Neuron (in vitro differentiated cells): ENCODE measurements around the gene ZNF423.

ENCODE experiments used
- H2AFZ ChIP-seq: one replicate; pipeline ENCODE4 v1.6.1; 2013; ENCODE audit warnings: low read depth, mild to moderate bottlenecking, inconsistent platforms, low read length, moderate library complexity
- H3K27me3 ChIP-seq: one replicate; pipeline ENCODE4 v1.6.1; 2013; ENCODE audit warnings: low read length; ENCODE audit not compliant: insufficient read depth
- H3K36me3 ChIP-seq: one replicate; pipeline ENCODE4 v1.6.1; 2013; ENCODE audit warnings: low read length; ENCODE audit not compliant: insufficient read depth
- H3K4me1 ChIP-seq: one replicate; pipeline ENCODE4 v1.6.1; 2013; ENCODE audit warnings: low read length; ENCODE audit not compliant: insufficient read depth
- H3K4me3 ChIP-seq: 2 replicates; pipeline ENCODE4 v1.5.1; 2013; ENCODE audit warnings: mild to moderate bottlenecking, low read length, moderate library complexity
- H3K9me3 ChIP-seq: one replicate; pipeline ENCODE4 v1.6.1; 2013; ENCODE audit warnings: low read length

Gene ZNF423

GRCh38 chr16:49544828-49545227, 311.1 kb downstream of the ZNF423 start:
- Histone ChIP-seq H3K4me3 (no peak overlapping the region), H3K4me1 (peaks cover 26% of the 10 kb centered on the region), H3K27me3 (no peaks in the 10 kb centered on the region), H2AFZ (no peak overlapping the region), H3K9me3 (no peaks in the 10 kb centered on the region), H3K36me3 (no peaks in the 10 kb centered on the region)

GRCh38 chr16:49543631-49543946, 312.3 kb downstream of the ZNF423 start:
- H2AFZ ChIP-seq = no peak overlapping the region
- no peaks in the 10 kb centered on the region for H3K27me3 ChIP-seq
- H3K9me3 ChIP-seq = no peaks in the 10 kb centered on the region
- peaks cover 26% of the 10 kb centered on the region for H3K4me1 ChIP-seq
- no peak overlapping the region for H3K4me3 ChIP-seq
- no peaks in the 10 kb centered on the region for H3K36me3 ChIP-seq

GRCh38 chr16:49542946-49543630, 312.8 kb downstream of the ZNF423 start:
- H3K4me1 ChIP-seq = peaks cover 23% of the 10 kb centered on the region
- no peaks in the 10 kb centered on the region for H3K36me3 ChIP-seq
- no peaks in the 10 kb centered on the region for H3K27me3 ChIP-seq
- no peaks in the 10 kb centered on the region for H3K9me3 ChIP-seq
- no peak overlapping the region for H3K4me3 ChIP-seq
- no peak overlapping the region for H2AFZ ChIP-seq

- peaks cover 16% of the 10 kb centered on the region for H3K4me1 ChIP-seq
- H3K9me3 ChIP-seq = no peaks in the 10 kb centered on the region
- no peak overlapping the region for H2AFZ ChIP-seq
- no peaks in the 10 kb centered on the region for H3K36me3 ChIP-seq
- no peaks in the 10 kb centered on the region for H3K27me3 ChIP-seq
- no peak overlapping the region for H3K4me3 ChIP-seq
These were observed 313.5 kb downstream of the ZNF423 start for GRCh38 chr16:49542391-49542891.

GRCh38 chr16:49540836-49541235, 315.1 kb downstream of the ZNF423 start:
- Histone ChIP-seq H3K4me3 (no peak overlapping the region), H3K4me1 (peaks cover 10% of the 10 kb centered on the region), H2AFZ (no peak overlapping the region), H3K36me3 (no peaks in the 10 kb centered on the region), H3K9me3 (no peaks in the 10 kb centered on the region), H3K27me3 (no peaks in the 10 kb centered on the region)

- no peak overlapping the region for H2AFZ ChIP-seq
- no peaks in the 10 kb centered on the region for H3K27me3 ChIP-seq
- peaks cover 10% of the 10 kb centered on the region for H3K4me1 ChIP-seq
- H3K36me3 ChIP-seq = no peaks in the 10 kb centered on the region
- H3K4me3 ChIP-seq = no peak overlapping the region
- H3K9me3 ChIP-seq = no peaks in the 10 kb centered on the region
These were observed 316.2 kb downstream of the ZNF423 start for GRCh38 chr16:49539758-49540157.

GRCh38 chr16:49537924-49538459, 317.9 kb downstream of the ZNF423 start:
- no peaks in the 10 kb centered on the region for H3K36me3 ChIP-seq
- no peaks in the 10 kb centered on the region for H3K9me3 ChIP-seq
- H2AFZ ChIP-seq = no peak overlapping the region
- H3K4me1 ChIP-seq = peaks cover 11% of the 10 kb centered on the region
- no peak overlapping the region for H3K4me3 ChIP-seq
- no peaks in the 10 kb centered on the region for H3K27me3 ChIP-seq

- Histone ChIP-seq H3K9me3 (no peaks in the 10 kb centered on the region), H3K27me3 (no peaks in the 10 kb centered on the region), H3K4me1 (peaks cover 33% of the 10 kb centered on the region), H3K36me3 (no peaks in the 10 kb centered on the region), H2AFZ (no peak overlapping the region), H3K4me3 (no peak overlapping the region)
These were observed 320.9 kb downstream of the ZNF423 start for GRCh38 chr16:49534901-49535610.

GRCh38 chr16:49533422-49533821, 322.5 kb downstream of the ZNF423 start:
- Histone ChIP-seq H3K4me3 (no peak overlapping the region), H3K27me3 (no peaks in the 10 kb centered on the region), H3K4me1 (peaks cover 50% of the 10 kb centered on the region), H2AFZ (no peak overlapping the region), H3K36me3 (no peaks in the 10 kb centered on the region), H3K9me3 (no peaks in the 10 kb centered on the region)

GRCh38 chr16:49532873-49533272, 323.0 kb downstream of the ZNF423 start:
- peaks cover 53% of the 10 kb centered on the region for H3K4me1 ChIP-seq
- H3K27me3 ChIP-seq = no peaks in the 10 kb centered on the region
- H3K4me3 ChIP-seq = no peak overlapping the region
- no peaks in the 10 kb centered on the region for H3K36me3 ChIP-seq
- H2AFZ ChIP-seq = no peak overlapping the region
- H3K9me3 ChIP-seq = no peaks in the 10 kb centered on the region

- Histone ChIP-seq H3K4me3 (no peak overlapping the region), H2AFZ (no peak overlapping the region), H3K27me3 (no peaks in the 10 kb centered on the region), H3K36me3 (no peaks in the 10 kb centered on the region), H3K4me1 (peaks cover 53% of the 10 kb centered on the region), H3K9me3 (no peaks in the 10 kb centered on the region)
These were observed 323.7 kb downstream of the ZNF423 start for GRCh38 chr16:49531931-49532840.

GRCh38 chr16:49531425-49531824, 324.5 kb downstream of the ZNF423 start:
- H3K4me3 ChIP-seq = no peak overlapping the region
- no peak overlapping the region for H2AFZ ChIP-seq
- H3K36me3 ChIP-seq = no peaks in the 10 kb centered on the region
- H3K27me3 ChIP-seq = no peaks in the 10 kb centered on the region
- no peaks in the 10 kb centered on the region for H3K9me3 ChIP-seq
- H3K4me1 ChIP-seq = peaks cover 51% of the 10 kb centered on the region
